Smooth muscle cell (in vitro differentiated cells): ENCODE results near the gene FHAD1. TPM values are rescaled to one million over a fixed set of nuclear protein-coding genes. Genes with fewer than 3 reads are reported as not detected.

Experiments
- DNase-seq: peaks from one replicate; lab custom pipeline; 2025; ENCODE audit not compliant: unreplicated experiment; lab: John Stamatoyannopoulos, UW
- H2AFZ ChIP-seq: fragments of 200-600 bp; sonication (generic); 2 replicates; pipeline ENCODE4 v1.6.0; 2016; ENCODE audit warnings: antibody characterized with exemption, low read depth, mild to moderate bottlenecking
- H3F3A ChIP-seq: fragments of 200-600 bp; sonication (generic); 2 replicates; pipeline ENCODE4 v1.6.0; 2017; ENCODE audit warnings: antibody characterized with exemption, low read depth
- H3K27ac ChIP-seq: fragments of 200-600 bp; sonication (generic); 2 replicates; pipeline ENCODE4 v1.5.1; 2016; ENCODE audit warnings: low read depth, mild to moderate bottlenecking
- H3K27me3 ChIP-seq: fragments of 200-600 bp; sonication (generic); 2 replicates; pipeline ENCODE4 v1.6.1; 2016; ENCODE audit warnings: low read depth, mild to moderate bottlenecking
- H3K36me3 ChIP-seq: fragments of 200-600 bp; sonication (generic); 2 replicates; pipeline ENCODE4 v1.5.1; 2016; ENCODE audit warnings: low read depth
- H3K4me1 ChIP-seq: fragments of 200-600 bp; sonication (generic); 2 replicates; pipeline ENCODE4 v1.5.1; 2016; ENCODE audit warnings: low read depth
- H3K4me2 ChIP-seq: fragments of 200-600 bp; sonication (generic); 2 replicates; pipeline ENCODE4 v1.6.0; 2016; ENCODE audit warnings: mild to moderate bottlenecking
- H3K4me3 ChIP-seq: fragments of 200-600 bp; sonication (generic); 2 replicates; pipeline ENCODE4 v1.5.1; 2016; ENCODE audit warnings: mild to moderate bottlenecking
- H3K79me2 ChIP-seq: fragments of 200-600 bp; sonication (generic); 2 replicates; pipeline ENCODE4 v1.6.0; 2016; ENCODE audit warnings: low read depth, mild to moderate bottlenecking
- H3K9ac ChIP-seq: fragments of 200-600 bp; sonication (generic); 2 replicates; pipeline ENCODE4 v1.6.0; 2016; ENCODE audit warnings: low read depth
- H3K9me3 ChIP-seq: fragments of 200-600 bp; sonication (generic); replicated peaks from 2 replicates; pipeline ENCODE4 v1.5.1; 2016; ENCODE audit warnings: low read depth
- H4K20me1 ChIP-seq: fragments of 200-600 bp; sonication (generic); 2 replicates; pipeline ENCODE4 v1.6.0; 2016; ENCODE audit warnings: low read depth
- CTCF ChIP-seq: fragments of 200-600 bp; sonication (generic); IDR thresholded peaks from 2 replicates; pipeline ENCODE4 v1.5.1; 2017; ENCODE audit warnings: borderline replicate concordance, mild to moderate bottlenecking, antibody characterized with exemption; ENCODE audit not compliant: insufficient read depth, poor library complexity, severe bottlenecking
- WGBS: methylation state at CpG from one replicate; pipeline ENCODE4 v1.1.7; 2016; ENCODE audit warnings: low lambda C conversion rate; 5-methylcytosine and 5-hydroxymethylcytosine counted together
- polyA plus RNA-seq: library from polyadenylated mRNA; unstranded; fragments of >200 nt; fragmentation: Nextera tagmentation; extraction: Ambion mirVana; gene quantifications from 2 replicates; pipeline ENCODE4 v1.2.1, GENCODE V29; 2016
- total RNA-seq: library from RNA; depleted of rRNA; stranded (reverse); fragments of >200 nt; gene quantifications from 2 replicates; pipeline ENCODE4 v1.2.3, GENCODE V29; 2014

The FHAD1 gene
- total and polyA plus RNA-seq, 2 experiments from 2014 or later, result 0.33 TPM; not detected in 1

- Histone ChIP-seq H3F3A (no peaks in the 10 kb centered on the region), H4K20me1 (no peaks in the 10 kb centered on the region), H3K9ac (no peak overlapping the region), H3K79me2 (no peaks in the 10 kb centered on the region), H3K27me3 (peaks cover 6% of the 10 kb centered on the region), H2AFZ (no peak overlapping the region), H3K4me1 (no peaks in the 10 kb centered on the region), H3K27ac (no peak overlapping the region), H3K36me3 (no peaks in the 10 kb centered on the region), H3K4me2 (no peak overlapping the region), H3K4me3 (no peak overlapping the region), H3K9me3 (no peaks in the 10 kb centered on the region)
- no peak for TF ChIP-seq CTCF
- 92% methylated on average over 11 of the region's 11 CpGs for WGBS
- DNase-seq, result no peak
These were observed 29.8 kb downstream of the FHAD1 start for GRCh38 chr1:15276691-15277446.

GRCh38 chr1:15277447-15277838, 30.4 kb downstream of the FHAD1 start:
- H3K79me2 ChIP-seq, result no peaks in the 10 kb centered on the region
- no peaks in the 10 kb centered on the region for H4K20me1 ChIP-seq
- H3K36me3 ChIP-seq, result no peaks in the 10 kb centered on the region
- no peak overlapping the region for H3K4me2 ChIP-seq
- H3F3A ChIP-seq, result no peaks in the 10 kb centered on the region
- no peaks in the 10 kb centered on the region for H3K4me1 ChIP-seq
- no peak overlapping the region for H3K4me3 ChIP-seq
- peaks cover 9% of the 10 kb centered on the region for H3K27me3 ChIP-seq
- H2AFZ ChIP-seq, result no peak overlapping the region
- H3K9me3 ChIP-seq, result no peaks in the 10 kb centered on the region
- no peak overlapping the region for H3K27ac ChIP-seq
- no peak for TF ChIP-seq CTCF
- 90% methylated on average over 5 of the region's 5 CpGs for WGBS
- H3K9ac ChIP-seq, result no peak overlapping the region
- DNase-seq, result no peak

- H4K20me1 ChIP-seq, result no peaks in the 10 kb centered on the region
- peaks cover 9% of the 10 kb centered on the region for H3K27me3 ChIP-seq
- H2AFZ ChIP-seq, result no peak overlapping the region
- 97% methylated on average over 4 of the region's 4 CpGs for WGBS
- DNase-seq, result no peak
- no peaks in the 10 kb centered on the region for H3K9me3 ChIP-seq
- no peak overlapping the region for H3K27ac ChIP-seq
- no peak for TF ChIP-seq CTCF
- H3K9ac ChIP-seq, result no peak overlapping the region
- no peaks in the 10 kb centered on the region for H3K79me2 ChIP-seq
- no peak overlapping the region for H3K4me3 ChIP-seq
- H3K4me1 ChIP-seq, result no peaks in the 10 kb centered on the region
- H3K36me3 ChIP-seq, result no peaks in the 10 kb centered on the region
- H3F3A ChIP-seq, result no peaks in the 10 kb centered on the region
- H3K4me2 ChIP-seq, result no peak overlapping the region
These were observed 30.9 kb downstream of the FHAD1 start for GRCh38 chr1:15277933-15278332.
